ENCODE results near the gene GPC3. TPM values are rescaled to one million over a fixed set of nuclear protein-coding genes. Genes with fewer than 3 reads are reported as not detected.
A peak's percentile ranks its signal among the peaks of the same experiment; 100 is the strongest.
"Not testable (repeated sequence)": the region's sequence is repeated elsewhere in the genome, so short reads cannot be mapped to it uniquely, and the experiment has no call there.

GPC3 gene
- total RNA-seq, 1 donor from 2014 or later: 628 TPM

DNA sequence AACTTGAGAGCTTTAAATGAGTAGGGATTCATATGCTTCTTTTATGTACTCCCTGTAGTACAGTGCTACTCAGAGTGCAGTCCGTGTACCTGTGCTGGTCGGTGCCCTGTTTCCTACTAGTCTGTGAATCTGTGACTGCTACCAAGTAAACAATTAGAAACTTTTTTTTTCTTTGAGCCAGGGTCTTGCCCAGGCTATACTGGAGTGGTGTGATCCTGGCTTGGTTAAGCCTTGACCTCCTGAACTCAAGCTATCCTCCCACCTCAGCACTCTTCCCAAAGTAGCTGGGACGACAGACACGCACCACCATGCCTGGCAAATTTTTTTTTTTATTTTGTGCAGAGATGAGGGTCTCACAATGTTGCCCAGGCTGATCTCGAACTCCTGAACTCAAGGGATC lies 6.4 kb upstream of the GPC3 start:
- Mint-ChIP-seq H3K27ac (no peak overlapping the region), H3K36me3 (no peaks in the 10 kb centered on the region), H3K4me1 (ENCODE audit: unreplicated experiment) (peaks cover 52% of the 10 kb centered on the region), H3K4me3 (no peak overlapping the region), H3K9me3 (no peaks in the 10 kb centered on the region), H3K27me3 (peaks cover 19% of the 10 kb centered on the region)
- no peak for DNase-seq (ENCODE audit: extremely low spot score, unreplicated experiment)
- TF ChIP-seq, protein P1, sequence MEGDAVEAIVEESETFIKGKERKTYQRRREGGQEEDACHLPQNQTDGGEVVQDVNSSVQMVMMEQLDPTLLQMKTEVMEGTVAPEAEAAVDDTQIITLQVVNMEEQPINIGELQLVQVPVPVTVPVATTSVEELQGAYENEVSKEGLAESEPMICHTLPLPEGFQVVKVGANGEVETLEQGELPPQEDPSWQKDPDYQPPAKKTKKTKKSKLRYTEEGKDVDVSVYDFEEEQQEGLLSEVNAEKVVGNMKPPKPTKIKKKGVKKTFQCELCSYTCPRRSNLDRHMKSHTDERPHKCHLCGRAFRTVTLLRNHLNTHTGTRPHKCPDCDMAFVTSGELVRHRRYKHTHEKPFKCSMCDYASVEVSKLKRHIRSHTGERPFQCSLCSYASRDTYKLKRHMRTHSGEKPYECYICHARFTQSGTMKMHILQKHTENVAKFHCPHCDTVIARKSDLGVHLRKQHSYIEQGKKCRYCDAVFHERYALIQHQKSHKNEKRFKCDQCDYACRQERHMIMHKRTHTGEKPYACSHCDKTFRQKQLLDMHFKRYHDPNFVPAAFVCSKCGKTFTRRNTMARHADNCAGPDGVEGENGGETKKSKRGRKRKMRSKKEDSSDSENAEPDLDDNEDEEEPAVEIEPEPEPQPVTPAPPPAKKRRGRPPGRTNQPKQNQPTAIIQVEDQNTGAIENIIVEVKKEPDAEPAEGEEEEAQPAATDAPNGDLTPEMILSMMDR (conservative IDR thresholded peaks at IDR 0.05): no peak

- not testable (repeated sequence) for DNase-seq (ENCODE audit: extremely low spot score, unreplicated experiment); H3K27ac Mint-ChIP-seq; H3K9me3 Mint-ChIP-seq; H3K4me3 Mint-ChIP-seq; H3K36me3 Mint-ChIP-seq
- Mint-ChIP-seq H3K27me3 (peaks cover 20% of the 10 kb centered on the region), H3K4me1 (ENCODE audit: unreplicated experiment) (peaks cover 45% of the 10 kb centered on the region)
These were observed 5.7 kb upstream of the GPC3 start for GRCh38 chrX:133991057-133991456.

DNA sequence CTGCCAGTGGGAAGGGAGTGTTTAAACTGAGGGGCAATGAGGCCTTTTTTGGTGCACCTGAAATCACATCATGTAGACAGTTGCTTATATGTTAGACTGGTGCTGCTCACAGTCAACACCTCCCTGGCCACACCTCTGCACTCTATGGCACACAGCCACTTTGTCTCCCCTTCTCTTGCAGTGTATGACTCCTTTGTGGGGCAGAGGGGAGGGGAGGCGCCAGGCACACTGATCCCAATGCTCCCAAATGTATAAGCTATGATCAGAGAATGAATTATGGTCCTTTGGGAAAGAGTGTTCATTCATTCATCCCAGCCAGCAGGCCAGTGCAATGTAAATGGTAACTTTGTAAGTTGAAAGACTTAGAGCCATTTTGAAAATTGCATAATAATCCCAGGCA lies 4.6 kb upstream of the GPC3 start:
- peak overlapping the region; percentile 62 for H3K4me3 Mint-ChIP-seq
- H3K27ac Mint-ChIP-seq: peak overlapping the region; percentile 43
- no peak for DNase-seq (ENCODE audit: extremely low spot score, unreplicated experiment)
- H3K27me3 Mint-ChIP-seq: peaks cover 20% of the 10 kb centered on the region
- H3K9me3 Mint-ChIP-seq: no peaks in the 10 kb centered on the region
- TF ChIP-seq, protein P1 (conservative IDR thresholded peaks at IDR 0.05): no peak
- peaks cover 43% of the 10 kb centered on the region for H3K4me1 Mint-ChIP-seq (ENCODE audit: unreplicated experiment)
- H3K36me3 Mint-ChIP-seq: no peaks in the 10 kb centered on the region

GRCh38 chrX:133989490-133989889 lies 4.1 kb upstream of the GPC3 start:
- H3K9me3 Mint-ChIP-seq: no peaks in the 10 kb centered on the region
- H3K36me3 Mint-ChIP-seq: no peaks in the 10 kb centered on the region
- peaks cover 38% of the 10 kb centered on the region for H3K4me1 Mint-ChIP-seq (ENCODE audit: unreplicated experiment)
- TF ChIP-seq, protein P1 (conservative IDR thresholded peaks at IDR 0.05): no peak
- no peak for DNase-seq (ENCODE audit: extremely low spot score, unreplicated experiment)
- H3K27me3 Mint-ChIP-seq: peaks cover 19% of the 10 kb centered on the region
- peak overlapping the region; percentile 62 for H3K4me3 Mint-ChIP-seq
- peak overlapping the region; percentile 43 for H3K27ac Mint-ChIP-seq

DNA sequence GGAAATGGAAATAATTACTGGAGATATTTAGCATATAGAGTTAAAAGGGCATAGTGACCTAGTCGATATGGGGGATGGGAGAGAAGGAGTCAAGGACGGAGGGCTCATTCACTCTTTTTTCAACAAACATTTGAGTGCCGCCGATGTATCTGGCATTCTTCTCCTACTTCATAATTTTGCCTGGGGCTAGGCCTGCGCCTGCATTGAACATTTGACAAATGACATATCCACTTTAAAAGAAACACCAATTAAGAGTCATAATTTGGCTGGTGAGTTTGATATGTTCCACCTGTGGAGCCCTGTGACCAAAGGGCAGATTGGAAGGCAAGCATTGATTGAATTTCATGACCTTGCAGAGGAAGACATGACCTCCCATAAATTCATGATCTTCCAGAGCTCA lies 2.6 kb upstream of the GPC3 start:
- Mint-ChIP-seq H3K27ac (peak overlapping the region; percentile 16), H3K9me3 (no peaks in the 10 kb centered on the region), H3K36me3 (peaks cover 7% of the 10 kb centered on the region), H3K4me1 (ENCODE audit: unreplicated experiment) (peaks cover 38% of the 10 kb centered on the region), H3K4me3 (peak overlapping the region; percentile 32), H3K27me3 (peaks cover 30% of the 10 kb centered on the region)
- no peak for DNase-seq (ENCODE audit: extremely low spot score, unreplicated experiment)
- TF ChIP-seq, protein P1 (conservative IDR thresholded peaks at IDR 0.05): no peak

GRCh38 chrX:133987188-133987587 lies 1.8 kb upstream of the GPC3 start:
- Mint-ChIP-seq H3K4me3 (peak overlapping the region; percentile 61), H3K27me3 (peaks cover 38% of the 10 kb centered on the region), H3K36me3 (peaks cover 7% of the 10 kb centered on the region), H3K9me3 (no peaks in the 10 kb centered on the region), H3K4me1 (ENCODE audit: unreplicated experiment) (peaks cover 41% of the 10 kb centered on the region), H3K27ac (no peak overlapping the region)
- DNase-seq (ENCODE audit: extremely low spot score, unreplicated experiment): no peak
- TF ChIP-seq, protein P1 (conservative IDR thresholded peaks at IDR 0.05): no peak

Measured in type B pancreatic cell (in vitro differentiated cells).